OCI-LY3 (cell line): ENCODE results near the gene ADAP1.

Experiments used
- EZH2phosphoT487 ChIP-seq: fragments of 200-600 bp; shearing (Covaris generic); IDR thresholded peaks from 2 replicates; pipeline ENCODE4 v1.6.1; 2018; ENCODE audit warnings: antibody characterized with exemption, mixed run types, low read depth
- TF ChIP-seq, protein P1 (sequence below): fragments of 200-600, 300-600 bp; sonication (generic); IDR thresholded peaks from 2 replicates; pipeline ENCODE4 v1.5.1; 2014; ENCODE audit warnings: antibody characterized with exemption, low read length, low read depth

DNA sequence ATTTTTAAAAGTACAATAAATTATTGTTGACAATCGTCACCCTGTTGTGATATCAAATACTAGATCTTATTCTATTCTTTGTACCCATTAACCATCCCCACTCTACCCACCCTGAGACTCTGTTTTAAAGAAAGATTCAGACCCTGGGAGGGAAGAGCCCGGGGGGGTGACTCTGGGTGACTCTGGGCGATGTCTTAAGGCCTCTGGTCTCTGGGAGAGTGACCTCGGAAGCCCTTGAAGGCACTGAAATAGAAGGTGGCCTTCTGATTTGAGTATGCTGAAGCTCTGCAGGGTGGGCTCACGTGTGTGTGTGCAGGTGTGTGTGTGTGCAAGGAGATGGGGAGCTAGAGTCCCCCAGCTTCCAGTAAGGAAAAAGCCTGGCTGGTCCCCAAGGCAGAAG is 9.7 kb downstream of the ADAP1 start:
- TF ChIP-seq, protein P1, sequence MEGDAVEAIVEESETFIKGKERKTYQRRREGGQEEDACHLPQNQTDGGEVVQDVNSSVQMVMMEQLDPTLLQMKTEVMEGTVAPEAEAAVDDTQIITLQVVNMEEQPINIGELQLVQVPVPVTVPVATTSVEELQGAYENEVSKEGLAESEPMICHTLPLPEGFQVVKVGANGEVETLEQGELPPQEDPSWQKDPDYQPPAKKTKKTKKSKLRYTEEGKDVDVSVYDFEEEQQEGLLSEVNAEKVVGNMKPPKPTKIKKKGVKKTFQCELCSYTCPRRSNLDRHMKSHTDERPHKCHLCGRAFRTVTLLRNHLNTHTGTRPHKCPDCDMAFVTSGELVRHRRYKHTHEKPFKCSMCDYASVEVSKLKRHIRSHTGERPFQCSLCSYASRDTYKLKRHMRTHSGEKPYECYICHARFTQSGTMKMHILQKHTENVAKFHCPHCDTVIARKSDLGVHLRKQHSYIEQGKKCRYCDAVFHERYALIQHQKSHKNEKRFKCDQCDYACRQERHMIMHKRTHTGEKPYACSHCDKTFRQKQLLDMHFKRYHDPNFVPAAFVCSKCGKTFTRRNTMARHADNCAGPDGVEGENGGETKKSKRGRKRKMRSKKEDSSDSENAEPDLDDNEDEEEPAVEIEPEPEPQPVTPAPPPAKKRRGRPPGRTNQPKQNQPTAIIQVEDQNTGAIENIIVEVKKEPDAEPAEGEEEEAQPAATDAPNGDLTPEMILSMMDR: no peak
- no peak for TF ChIP-seq EZH2phosphoT487
